HG03103 (cell line): ENCODE data around the gene ENOX2.

ENCODE experiments used
- ATAC-seq: cut with Tn5 transposase; IDR thresholded peaks from one replicate; pipeline ENCODE4 v1.9.1; 2021; ENCODE audit warnings: low read depth; ENCODE audit not compliant: unreplicated experiment

The ENOX2 gene

DNA sequence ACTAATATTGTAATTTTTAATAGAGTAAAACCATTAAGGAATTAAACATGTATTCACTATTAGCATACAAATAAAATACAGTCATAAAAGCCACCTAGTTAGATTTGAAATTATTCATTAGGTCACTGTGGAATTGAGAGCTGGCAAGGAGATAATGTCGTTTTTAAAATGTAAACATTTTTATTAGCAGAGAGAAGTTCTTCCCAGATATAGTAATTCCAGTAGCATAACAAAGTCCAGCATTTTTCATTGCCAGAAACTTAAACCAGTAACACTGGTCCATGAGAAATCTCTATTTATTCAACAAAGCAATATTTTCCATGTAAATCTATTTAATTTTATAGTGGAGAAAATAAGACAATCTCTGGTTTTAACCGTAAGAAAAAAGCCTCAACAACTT is 17.5 kb downstream of the ENOX2 start:
- no peak for ATAC-seq

DNA sequence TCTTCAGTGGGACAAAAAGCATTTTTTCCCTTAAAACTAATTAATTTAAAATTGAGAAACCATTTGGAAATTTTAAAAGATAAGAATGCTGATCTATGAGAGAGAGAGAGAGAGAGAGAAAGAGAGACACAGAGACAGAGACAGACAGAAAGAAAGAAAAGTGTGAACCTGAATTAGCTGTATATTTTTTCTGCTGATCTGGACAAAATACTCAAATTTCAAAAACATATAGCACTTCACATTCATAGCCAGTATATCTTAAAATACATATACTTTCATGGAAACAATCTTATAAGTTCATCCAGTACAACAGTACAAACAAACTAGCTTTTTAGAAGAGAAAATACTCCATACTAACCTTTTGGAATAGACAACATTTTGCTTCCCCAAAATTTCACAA is 18.4 kb downstream of the ENOX2 start:
- ATAC-seq, result no peak

- no peak for ATAC-seq
These were observed 23.1 kb downstream of the ENOX2 start for GRCh38 chrX:130879869-130880268.

DNA sequence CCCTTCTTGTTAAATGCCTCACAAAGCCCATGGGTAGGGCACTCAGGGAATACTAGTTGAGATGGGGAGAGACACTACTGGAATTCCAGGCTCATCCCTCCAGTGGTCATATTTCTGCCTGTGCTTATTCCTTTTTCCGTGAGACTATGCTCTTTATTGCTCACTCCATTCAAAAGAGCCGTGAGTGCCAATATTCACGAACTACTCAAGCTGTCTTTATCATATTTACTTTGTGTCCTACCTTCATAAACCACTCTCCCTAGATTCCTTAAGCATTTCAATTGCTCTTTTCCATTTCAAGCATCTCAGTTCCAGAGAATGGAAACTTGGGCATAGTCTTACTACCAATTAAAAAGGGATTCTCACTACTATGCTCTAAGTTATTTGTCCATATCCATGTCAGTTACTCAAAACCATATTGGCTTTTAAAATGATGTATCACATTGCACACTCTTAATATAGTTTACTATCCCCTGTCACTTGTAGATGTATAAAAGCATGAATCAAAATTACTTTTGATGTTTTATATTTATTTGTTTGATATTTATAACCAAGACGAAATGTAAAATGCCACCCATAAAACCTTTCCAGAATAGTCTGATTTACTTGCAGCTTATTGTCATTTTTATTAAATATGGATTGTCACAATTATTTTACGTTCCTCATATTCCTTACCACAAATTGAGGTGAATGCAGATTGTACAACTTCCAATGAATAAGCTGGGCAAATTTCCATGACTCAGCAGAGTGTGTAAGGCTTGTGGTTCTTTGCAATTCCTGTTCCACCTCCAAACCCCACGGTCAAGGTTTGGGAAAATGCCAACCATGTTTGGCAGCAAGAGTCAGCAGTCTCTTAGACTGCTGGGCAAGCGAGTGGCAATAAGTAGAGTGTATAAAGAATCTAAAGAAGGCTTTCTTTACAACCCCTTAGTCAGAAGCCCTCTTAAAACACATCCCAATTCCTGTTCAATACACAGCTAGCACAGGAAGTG is 24.4 kb downstream of the ENOX2 start:
- no peak for ATAC-seq

- ATAC-seq, result no peak
These were observed 25.1 kb downstream of the ENOX2 start for GRCh38 chrX:130877892-130878341.

DNA sequence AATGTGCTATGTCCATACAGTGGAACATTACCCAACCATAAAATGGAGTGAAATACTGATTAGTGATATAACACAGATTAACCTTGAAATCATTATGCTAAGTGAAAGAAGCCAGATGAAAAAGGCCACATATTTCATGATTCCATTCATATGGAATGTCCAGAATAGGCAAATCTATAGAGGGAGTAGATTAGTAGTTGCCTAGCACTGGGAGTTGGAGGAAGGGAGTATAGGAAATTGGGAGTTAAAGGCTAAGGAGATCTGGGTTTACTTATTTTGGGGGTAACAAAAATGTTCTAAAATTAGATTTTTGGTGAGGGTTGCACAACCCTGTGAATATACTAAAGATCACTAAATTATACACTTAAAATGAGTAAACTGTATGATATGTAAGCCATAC is 26.8 kb downstream of the ENOX2 start:
- ATAC-seq, result no peak

GRCh38 chrX:130874751-130875150 is 28.3 kb downstream of the ENOX2 start:
- ATAC-seq, result no peak

DNA sequence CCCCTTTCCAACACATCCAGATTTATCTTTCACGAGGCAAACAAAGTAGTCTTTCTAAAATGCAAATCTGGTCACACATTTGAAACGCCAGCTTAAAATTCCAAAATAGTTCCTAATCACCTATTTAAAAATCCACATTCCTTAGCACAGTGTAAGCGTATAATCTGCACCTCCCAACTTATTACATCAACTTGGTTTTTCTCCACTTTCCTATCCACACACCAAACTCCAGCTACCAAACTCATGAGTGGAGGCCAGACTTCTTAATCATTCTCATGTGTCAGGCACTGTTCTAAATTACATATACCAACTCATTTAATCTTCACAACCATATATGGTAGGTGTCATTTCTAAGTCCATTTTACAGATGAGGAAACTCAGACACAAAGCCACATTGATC is 33.8 kb downstream of the ENOX2 start:
- no peak for ATAC-seq

DNA sequence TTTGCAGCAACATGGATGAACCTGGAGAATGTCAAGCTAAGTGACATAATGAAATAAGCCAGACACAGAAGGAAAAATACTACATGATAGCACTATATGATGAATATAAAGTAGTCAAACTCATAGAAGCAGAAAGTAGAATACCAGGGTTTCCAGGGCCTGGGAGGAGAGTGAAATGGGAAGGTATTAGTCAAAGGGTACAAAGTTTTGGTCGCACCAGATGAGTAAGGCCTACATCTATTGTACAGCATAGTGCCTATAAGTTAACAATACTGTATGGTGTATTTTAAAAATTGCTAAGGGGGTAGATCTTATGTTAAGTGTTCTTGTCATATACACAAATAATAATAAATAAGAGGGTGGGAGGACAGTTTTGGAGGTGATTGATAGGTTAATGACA is 41.5 kb downstream of the ENOX2 start:
- ATAC-seq, result no peak

- ATAC-seq, result peak; percentile 93
These were observed 45.8 kb downstream of the ENOX2 start for GRCh38 chrX:130857207-130857606.

- ATAC-seq, result no peak
These were observed 51.4 kb downstream of the ENOX2 start for GRCh38 chrX:130851569-130851968.

- ATAC-seq, result no peak
These were observed 54.2 kb downstream of the ENOX2 start for GRCh38 chrX:130848763-130849162.

DNA sequence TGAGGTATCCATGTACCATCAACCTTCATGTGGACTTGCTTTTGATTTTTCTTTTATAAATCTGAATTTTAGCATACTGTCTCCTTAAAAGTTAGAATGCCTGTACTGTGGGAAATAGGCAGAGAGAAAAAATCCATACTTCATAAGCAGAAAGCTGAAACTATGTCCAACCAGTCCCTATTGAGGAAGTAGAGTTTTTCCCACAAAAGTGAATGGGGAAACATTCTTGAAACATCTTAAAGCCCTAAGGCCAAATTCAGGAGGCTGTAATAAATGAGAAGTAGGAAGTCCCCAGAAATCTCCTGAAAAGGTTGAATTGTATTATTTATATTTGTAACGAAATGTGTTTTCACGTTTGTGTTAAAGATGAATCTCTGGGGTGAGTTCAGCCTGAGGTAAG is 56.3 kb downstream of the ENOX2 start:
- ATAC-seq, result no peak

DNA sequence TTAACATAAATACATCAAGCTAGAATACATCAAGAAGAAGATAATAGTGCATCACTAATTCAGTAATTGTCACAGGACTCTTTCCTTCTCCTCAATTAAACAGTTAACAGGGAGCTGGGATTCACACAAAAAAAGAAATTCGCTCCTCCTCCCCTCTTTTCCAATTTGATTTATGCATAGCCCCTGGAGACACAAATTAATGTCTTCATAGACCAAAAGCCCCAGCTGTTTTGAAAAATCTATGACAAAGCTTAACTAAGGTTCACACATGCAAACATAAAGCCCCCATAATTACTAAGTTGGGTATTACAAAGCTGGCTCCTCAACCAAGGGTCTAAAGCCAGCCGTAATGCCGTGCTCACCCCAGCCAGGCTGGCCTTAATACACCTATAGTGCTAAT is 61.2 kb downstream of the ENOX2 start:
- no peak for ATAC-seq

GRCh38 chrX:130840345-130840744 is 62.7 kb downstream of the ENOX2 start:
- no peak for ATAC-seq

DNA sequence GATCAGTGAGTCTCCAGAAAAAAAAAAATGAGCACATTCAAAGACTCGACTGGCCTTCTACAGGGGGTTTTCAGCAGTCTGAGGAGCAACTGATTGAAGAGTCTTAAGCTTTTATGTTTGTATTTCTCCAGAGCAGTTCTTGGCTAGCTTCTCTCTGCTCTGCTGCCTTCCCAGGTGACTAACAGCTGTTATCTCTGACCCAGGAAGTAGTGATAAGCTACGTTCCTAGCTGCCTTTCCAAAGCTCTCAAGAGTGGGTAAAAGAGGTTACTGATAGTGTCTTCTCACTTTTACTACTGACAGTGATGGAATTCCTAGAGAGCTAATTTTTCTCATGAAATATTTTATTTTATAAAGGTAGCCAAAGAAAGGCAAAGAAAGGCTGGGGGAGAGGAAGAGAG is 66.6 kb downstream of the ENOX2 start:
- no peak for ATAC-seq

- ATAC-seq, result no peak
These were observed 68.2 kb downstream of the ENOX2 start for GRCh38 chrX:130834830-130835229.

DNA sequence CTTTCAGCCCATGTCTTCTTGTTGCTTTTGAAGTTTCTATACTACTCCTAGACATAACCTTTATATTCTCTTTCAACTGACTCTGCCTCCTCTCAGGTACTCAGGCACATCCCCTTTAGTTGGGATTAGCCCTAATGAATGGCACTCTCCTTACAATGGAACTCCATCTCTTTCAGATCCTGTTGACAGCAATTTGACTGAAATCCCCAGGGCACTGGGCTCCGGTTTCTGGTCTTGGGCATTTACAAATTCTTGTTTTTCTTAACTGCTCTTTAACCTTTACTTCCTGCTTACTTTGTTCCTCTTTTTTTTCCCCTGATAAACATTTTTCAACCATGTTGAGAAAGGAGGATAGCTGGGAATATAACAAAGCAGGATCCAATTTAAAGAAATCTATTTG is 68.9 kb downstream of the ENOX2 start:
- no peak for ATAC-seq

DNA sequence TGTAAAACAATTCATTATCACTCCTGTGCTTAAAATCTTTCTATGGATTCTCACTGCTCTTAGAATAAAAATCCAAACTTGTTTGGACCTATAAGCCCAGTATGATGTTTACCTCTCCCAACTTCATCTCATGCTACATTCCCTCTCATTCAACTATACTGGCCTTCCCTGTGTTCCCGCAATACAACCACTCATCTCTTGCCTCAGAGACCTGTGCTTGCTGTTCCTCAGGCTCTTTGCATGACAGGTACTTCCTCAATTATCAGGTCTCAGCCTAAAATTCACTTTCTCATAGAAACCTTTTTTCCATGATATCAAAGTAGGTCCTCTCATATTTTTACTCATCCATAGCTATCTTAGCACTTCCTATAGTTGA is 71.7 kb downstream of the ENOX2 start:
- ATAC-seq, result no peak

- ATAC-seq, result no peak
These were observed 72.2 kb downstream of the ENOX2 start for GRCh38 chrX:130830599-130831346.
